HepG2 (cell line): ENCODE results near the gene TRAPPC3. TPM values are rescaled to one million over a fixed set of nuclear protein-coding genes. Genes with fewer than 3 reads are reported as not detected.

ENCODE experiments used
- CREB1 ChIP-seq, 2 experiments: fragments of 450-650 bp in 1 of 2; IDR thresholded peaks; 2 replicates each; pipeline ENCODE4 v1.6.1; 2016 to 2017; ENCODE audit warnings: control low read depth in 1 of 2, mild to moderate bottlenecking in 1 of 2, missing compliant biosample characterization in 1 of 2, missing genetic modification characterization in 1 of 2
- EHMT2 ChIP-seq: fragments of 200-600 bp; sonication (generic); IDR thresholded peaks from 2 replicates; pipeline ENCODE4 v1.7.0; 2017; ENCODE audit warnings: antibody characterized with exemption, low read depth, low read length, borderline replicate concordance
- FIP1L1 ChIP-seq: fragments of 200-400 bp; formaldehyde crosslinking; IDR thresholded peaks from 2 replicates; pipeline ENCODE4 v1.6.1; 2018; ENCODE audit warnings: low read depth, mild to moderate bottlenecking, low read length, moderate library complexity, borderline replicate concordance; ENCODE audit not compliant: insufficient read depth
- HDAC6 ChIP-seq: fragments of 200-600 bp; sonication (generic); IDR thresholded peaks from 2 replicates; pipeline ENCODE4 v1.7.0; 2017; ENCODE audit warnings: mild to moderate bottlenecking, antibody characterized with exemption, low read length, low read depth
- HNRNPUL1 ChIP-seq: fragments of 200-400 bp; formaldehyde crosslinking; IDR thresholded peaks from 2 replicates; pipeline ENCODE4 v1.6.1; 2017; ENCODE audit warnings: low read depth, mild to moderate bottlenecking, low read length, moderate library complexity
- JUNB ChIP-seq: sonication (generic); formaldehyde crosslinking; IDR thresholded peaks from 2 replicates; pipeline ENCODE4 v1.8.0; 2022; ENCODE audit warnings: missing genetic modification reagents, mild to moderate bottlenecking, borderline replicate concordance
- KLF13 ChIP-seq: sonication (generic); formaldehyde crosslinking; IDR thresholded peaks from 2 replicates; pipeline ENCODE4 v1.4.0; 2020; ENCODE audit warnings: mild to moderate bottlenecking, missing genetic modification reagents
- MLLT10 ChIP-seq: sonication (generic); formaldehyde crosslinking; IDR thresholded peaks from 2 replicates; pipeline ENCODE4 v1.4.0; 2020; ENCODE audit warnings: missing genetic modification reagents
- NCOA1 ChIP-seq: sonication (generic); formaldehyde crosslinking; IDR thresholded peaks from 2 replicates; pipeline ENCODE4 v1.9.0; 2021; ENCODE audit warnings: missing genetic modification reagents
- PRPF4 ChIP-seq: fragments of 200-400 bp; formaldehyde crosslinking; IDR thresholded peaks from 2 replicates; pipeline ENCODE4 v1.6.1; 2016; ENCODE audit warnings: low read length, low read depth; ENCODE audit not compliant: poor library complexity, severe bottlenecking
- SOX6 ChIP-seq, 2 experiments: fragments of 450-650 bp in 1 of 2; sonication (generic) in 1 of 2; formaldehyde crosslinking in 1 of 2; IDR thresholded peaks; 2 replicates each; pipeline versions ENCODE4 v1.4.0 to v1.6.1; 2017 to 2020; ENCODE audit warnings: antibody characterized with exemption in 1 of 2, mild to moderate bottlenecking in 1 of 2, missing genetic modification reagents in 1 of 2
- TOE1 ChIP-seq: sonication (generic); formaldehyde crosslinking; IDR thresholded peaks from 2 replicates; pipeline ENCODE4 v1.4.0; 2020; ENCODE audit warnings: mild to moderate bottlenecking, missing genetic modification reagents
- ZFX ChIP-seq: sonication (generic); formaldehyde crosslinking; IDR thresholded peaks from 2 replicates; pipeline ENCODE4 v1.4.0; 2020; ENCODE audit warnings: mild to moderate bottlenecking, low read depth, missing genetic modification reagents, moderate library complexity
- ZNF207 ChIP-seq: fragments of 450-650 bp; IDR thresholded peaks from 2 replicates; pipeline ENCODE4 v1.6.1; 2016; ENCODE audit warnings: antibody characterized with exemption, borderline replicate concordance
- ZNF232 ChIP-seq: sonication (generic); formaldehyde crosslinking; IDR thresholded peaks from 2 replicates; pipeline ENCODE4 v1.4.0; 2020; ENCODE audit warnings: missing genetic modification reagents, borderline replicate concordance
- ZNF263 ChIP-seq: sonication (generic); formaldehyde crosslinking; IDR thresholded peaks from 2 replicates; pipeline ENCODE4 v1.4.0; 2020; ENCODE audit warnings: missing genetic modification reagents
- ZNF720 ChIP-seq: sonication (generic); formaldehyde crosslinking; IDR thresholded peaks from 2 replicates; pipeline ENCODE4 v1.4.0; 2020; ENCODE audit warnings: missing genetic modification reagents
- ZSCAN9 ChIP-seq: IDR thresholded peaks from 2 replicates; pipeline ENCODE4 v1.6.1; 2016; ENCODE audit warnings: borderline replicate concordance
- polyA plus RNA-seq, 8 experiments: library from polyadenylated mRNA; depleted of rRNA in 3 of 8; stranded (reverse) in 7 of 8; unstranded in 1 of 8; fragments of >200 nt; fragmentation: Illumina TruSeq in 4 of 8; extraction: Trizol in 4 of 8; gene quantifications; 2 replicates each; pipeline versions ENCODE4 v1.2.1 to v1.2.3, GENCODE V29; 2011 to 2016; ENCODE audit warnings: low read depth in 4 of 8, missing spikeins in 1 of 8, mixed read lengths in 1 of 8; ENCODE audit not compliant: insufficient read depth in 1 of 8
- total RNA-seq, 5 experiments: library from RNA; depleted of rRNA; stranded (reverse); fragments of >200 nt; fragmentation: Illumina TruSeq; extraction: Trizol; gene quantifications; 2 replicates each; pipeline ENCODE4 v1.2.3, GENCODE V29; 2016; ENCODE audit warnings: low read depth in 1 of 5
- TF ChIP-seq, protein P1 (sequence below): sonication (generic); formaldehyde crosslinking; IDR thresholded peaks from 2 replicates; pipeline ENCODE4 v1.8.1; 2023; ENCODE audit warnings: mild to moderate bottlenecking, missing genetic modification reagents, borderline replicate concordance
- TF ChIP-seq, protein P2 (sequence below): sonication (generic); formaldehyde crosslinking; conservative IDR thresholded peaks from 2 replicates; pipeline ENCODE4 v1.4.0; 2020; ENCODE audit warnings: missing genetic modification reagents
- TF ChIP-seq, protein P3 (sequence below): sonication (generic); formaldehyde crosslinking; IDR thresholded peaks from 2 replicates; pipeline ENCODE4 v1.4.0; 2020; ENCODE audit warnings: mild to moderate bottlenecking, missing genetic modification reagents, borderline replicate concordance
- TF ChIP-seq, protein P4 (sequence below): sonication (generic); formaldehyde crosslinking; IDR thresholded peaks from 2 replicates; pipeline ENCODE4 v1.8.0; 2022; ENCODE audit warnings: missing genetic modification reagents, mild to moderate bottlenecking, borderline replicate concordance

Gene TRAPPC3
- total and polyA plus RNA-seq, 2 of the 13 experiments (the other 11 are each of a cell fraction or from before 2014, with no cell fraction given), result 53.7 to 62.4 TPM

DNA sequence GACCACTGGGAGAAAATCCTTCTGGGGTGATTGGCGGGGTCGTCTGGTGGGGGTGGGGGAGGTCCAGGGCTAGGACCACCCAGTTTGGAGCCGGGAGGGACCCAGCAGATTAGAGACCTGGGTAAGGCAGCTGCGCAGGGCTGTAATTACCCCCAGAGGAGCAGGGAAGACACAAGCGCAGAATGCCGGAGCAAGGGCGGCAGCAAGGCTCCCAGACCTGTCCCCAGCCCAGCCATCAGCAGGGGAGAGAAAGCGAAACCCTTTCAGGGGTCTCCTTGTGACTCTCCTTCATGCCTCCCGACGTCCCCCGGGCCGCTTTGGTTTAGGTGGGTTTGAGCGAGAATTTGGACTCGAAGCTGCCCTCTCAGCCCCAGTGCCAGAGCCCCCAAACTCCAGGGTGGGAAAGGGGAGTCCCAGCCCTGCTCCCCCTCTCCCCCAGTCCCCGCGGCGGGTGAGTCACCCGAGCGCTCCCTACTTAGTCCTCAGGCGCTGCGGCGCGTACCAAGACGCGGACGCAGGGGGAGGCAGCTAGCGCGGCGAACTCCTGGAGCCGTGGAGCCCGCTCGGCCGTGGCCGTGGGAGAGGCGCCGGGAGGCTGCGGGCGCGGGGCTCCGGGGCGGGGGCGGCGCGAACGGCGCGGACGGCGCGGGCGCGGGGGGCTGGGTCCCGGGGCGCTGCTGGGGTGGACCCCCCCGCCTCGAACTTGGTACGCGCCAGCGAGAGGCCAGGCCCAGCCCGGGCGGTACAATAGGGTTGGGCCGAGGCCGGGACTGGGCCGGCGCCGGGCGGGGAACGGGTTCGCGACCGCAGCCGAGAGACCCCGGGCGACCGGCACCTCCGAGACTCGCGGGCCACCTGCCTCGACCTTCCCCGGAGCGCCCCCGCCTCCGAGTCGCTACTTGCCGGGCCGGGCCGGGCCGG is 6.4 kb upstream of the TRAPPC3 start, which contains the start of gene MAP7D1 (continued):
- TF ChIP-seq, protein P1, sequence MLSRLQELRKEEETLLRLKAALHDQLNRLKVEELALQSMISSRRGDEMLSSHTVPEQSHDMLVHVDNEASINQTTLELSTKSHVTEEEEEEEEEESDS (CRISPR knock-in tag), result no peak
- no peak for TF ChIP-seq FIP1L1
- no peak for TF ChIP-seq ZNF720
- no peak for TF ChIP-seq KLF13 (CRISPR knock-in tag)
- no peak for TF ChIP-seq EHMT2
- no peak for TF ChIP-seq HNRNPUL1
- no peak for TF ChIP-seq ZSCAN9 (CRISPR knock-in tag)
- TF ChIP-seq ZFX (CRISPR knock-in tag), result peak; percentile 52
- TF ChIP-seq ZNF263 (CRISPR knock-in tag), result peak; percentile 90
- TF ChIP-seq MLLT10 (CRISPR knock-in tag), result no peak
- TF ChIP-seq, protein P2, sequence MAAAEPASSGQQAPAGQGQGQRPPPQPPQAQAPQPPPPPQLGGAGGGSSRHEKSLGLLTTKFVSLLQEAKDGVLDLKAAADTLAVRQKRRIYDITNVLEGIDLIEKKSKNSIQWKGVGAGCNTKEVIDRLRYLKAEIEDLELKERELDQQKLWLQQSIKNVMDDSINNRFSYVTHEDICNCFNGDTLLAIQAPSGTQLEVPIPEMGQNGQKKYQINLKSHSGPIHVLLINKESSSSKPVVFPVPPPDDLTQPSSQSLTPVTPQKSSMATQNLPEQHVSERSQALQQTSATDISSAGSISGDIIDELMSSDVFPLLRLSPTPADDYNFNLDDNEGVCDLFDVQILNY (CRISPR knock-in tag), result no peak
- TF ChIP-seq NCOA1 (CRISPR knock-in tag), result 0 out of 2 replicates have a peak, but pooled peaks have one; percentile 34
- TF ChIP-seq TOE1 (CRISPR knock-in tag), result no peak
- TF ChIP-seq ZNF207, result no peak
- peak; percentile 49; the same call in 1 of the 2 replicates for TF ChIP-seq JUNB (CRISPR knock-in tag)
- TF ChIP-seq ZNF232, result no peak
- TF ChIP-seq HDAC6, result no peak
- no peak for TF ChIP-seq CREB1 (IDR thresholded peaks at IDR 0.05)
- TF ChIP-seq CREB1 (CRISPR knock-in tag; IDR thresholded peaks at IDR 0.05), result no peak
- TF ChIP-seq, protein P3, sequence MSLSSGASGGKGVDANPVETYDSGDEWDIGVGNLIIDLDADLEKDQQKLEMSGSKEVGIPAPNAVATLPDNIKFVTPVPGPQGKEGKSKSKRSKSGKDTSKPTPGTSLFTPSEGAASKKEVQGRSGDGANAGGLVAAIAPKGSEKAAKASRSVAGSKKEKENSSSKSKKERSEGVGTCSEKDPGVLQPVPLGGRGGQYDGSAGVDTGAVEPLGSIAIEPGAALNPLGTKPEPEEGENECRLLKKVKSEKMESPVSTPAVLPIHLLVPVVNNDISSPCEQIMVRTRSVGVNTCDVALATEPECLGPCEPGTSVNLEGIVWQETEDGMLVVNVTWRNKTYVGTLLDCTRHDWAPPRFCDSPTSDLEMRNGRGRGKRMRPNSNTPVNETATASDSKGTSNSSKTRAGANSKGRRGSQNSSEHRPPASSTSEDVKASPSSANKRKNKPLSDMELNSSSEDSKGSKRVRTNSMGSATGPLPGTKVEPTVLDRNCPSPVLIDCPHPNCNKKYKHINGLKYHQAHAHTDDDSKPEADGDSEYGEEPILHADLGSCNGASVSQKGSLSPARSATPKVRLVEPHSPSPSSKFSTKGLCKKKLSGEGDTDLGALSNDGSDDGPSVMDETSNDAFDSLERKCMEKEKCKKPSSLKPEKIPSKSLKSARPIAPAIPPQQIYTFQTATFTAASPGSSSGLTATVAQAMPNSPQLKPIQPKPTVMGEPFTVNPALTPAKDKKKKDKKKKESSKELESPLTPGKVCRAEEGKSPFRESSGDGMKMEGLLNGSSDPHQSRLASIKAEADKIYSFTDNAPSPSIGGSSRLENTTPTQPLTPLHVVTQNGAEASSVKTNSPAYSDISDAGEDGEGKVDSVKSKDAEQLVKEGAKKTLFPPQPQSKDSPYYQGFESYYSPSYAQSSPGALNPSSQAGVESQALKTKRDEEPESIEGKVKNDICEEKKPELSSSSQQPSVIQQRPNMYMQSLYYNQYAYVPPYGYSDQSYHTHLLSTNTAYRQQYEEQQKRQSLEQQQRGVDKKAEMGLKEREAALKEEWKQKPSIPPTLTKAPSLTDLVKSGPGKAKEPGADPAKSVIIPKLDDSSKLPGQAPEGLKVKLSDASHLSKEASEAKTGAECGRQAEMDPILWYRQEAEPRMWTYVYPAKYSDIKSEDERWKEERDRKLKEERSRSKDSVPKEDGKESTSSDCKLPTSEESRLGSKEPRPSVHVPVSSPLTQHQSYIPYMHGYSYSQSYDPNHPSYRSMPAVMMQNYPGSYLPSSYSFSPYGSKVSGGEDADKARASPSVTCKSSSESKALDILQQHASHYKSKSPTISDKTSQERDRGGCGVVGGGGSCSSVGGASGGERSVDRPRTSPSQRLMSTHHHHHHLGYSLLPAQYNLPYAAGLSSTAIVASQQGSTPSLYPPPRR (CRISPR knock-in tag), result no peak
- TF ChIP-seq PRPF4, result no peak
- TF ChIP-seq SOX6 (IDR thresholded peaks at IDR 0.05), result no peak
- peak; percentile 44; the same call in 1 of the 2 replicates for TF ChIP-seq SOX6 (CRISPR knock-in tag; IDR thresholded peaks at IDR 0.05)
- TF ChIP-seq, protein P4, sequence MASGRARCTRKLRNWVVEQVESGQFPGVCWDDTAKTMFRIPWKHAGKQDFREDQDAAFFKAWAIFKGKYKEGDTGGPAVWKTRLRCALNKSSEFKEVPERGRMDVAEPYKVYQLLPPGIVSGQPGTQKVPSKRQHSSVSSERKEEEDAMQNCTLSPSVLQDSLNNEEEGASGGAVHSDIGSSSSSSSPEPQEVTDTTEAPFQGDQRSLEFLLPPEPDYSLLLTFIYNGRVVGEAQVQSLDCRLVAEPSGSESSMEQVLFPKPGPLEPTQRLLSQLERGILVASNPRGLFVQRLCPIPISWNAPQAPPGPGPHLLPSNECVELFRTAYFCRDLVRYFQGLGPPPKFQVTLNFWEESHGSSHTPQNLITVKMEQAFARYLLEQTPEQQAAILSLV (CRISPR knock-in tag), result no peak; the same call in 1 of the 2 replicates
